Transverse colon (tissue), 4 donors: ENCODE measurements around the gene TTYH2. TPM values are rescaled to one million over a fixed set of nuclear protein-coding genes. Genes with fewer than 3 reads are reported as not detected.

Source experiments
- DNase-seq: peaks from one replicate; pipeline ENCODE4 v3.0.0-alpha.2; 2019
- H3K27ac ChIP-seq, 4 donors: fragments of 200-600 bp; sonication (generic); 2 replicates each; pipeline ENCODE4 v1.5.1; 2016 to 2018; ENCODE audit warnings: inconsistent platforms in 4 of 4
- H3K27me3 ChIP-seq: fragments of 200-600 bp; sonication (generic); 2 replicates; pipeline ENCODE4 v1.5.1; 2017; ENCODE audit warnings: inconsistent platforms
- H3K36me3 ChIP-seq, 4 donors: fragments of 200-600 bp; sonication (generic); 2 replicates each; pipeline ENCODE4 v1.5.1; 2017 to 2019; ENCODE audit warnings: inconsistent platforms in 4 of 4
- H3K4me1 ChIP-seq, 4 donors: fragments of 200-600 bp; sonication (generic); 2 replicates each; pipeline ENCODE4 v1.5.1; 2017 to 2020; ENCODE audit warnings: inconsistent platforms in 4 of 4
- H3K4me3 ChIP-seq, 4 donors: fragments of 200-600 bp; sonication (generic); 1 replicate in 1 of 4; 2 replicates in 3 of 4; pipeline versions ENCODE4 v1.5.1 to v1.6.1; 2017 to 2019; ENCODE audit warnings: inconsistent platforms in 4 of 4
- H3K9me3 ChIP-seq, 2 donors: fragments of 200-600 bp; sonication (generic); 2 replicates each; pipeline ENCODE4 v1.5.1; 2017 to 2019; ENCODE audit warnings: inconsistent platforms in 2 of 2
- EP300 ChIP-seq: sonication (generic); formaldehyde crosslinking; IDR thresholded peaks from one replicate; pipeline ENCODE4 v1.6.1; 2017; ENCODE audit warnings: antibody characterized with exemption, low read depth
- POLR2A ChIP-seq: fragments of 450-650 bp; IDR thresholded peaks from one replicate; pipeline ENCODE4 v1.6.1; 2016; ENCODE audit warnings: antibody characterized with exemption, mild to moderate bottlenecking, moderate library complexity
- POLR2AphosphoS5 ChIP-seq, 3 donors: sonication (generic); formaldehyde crosslinking; IDR thresholded peaks; one replicate each; pipeline ENCODE4 v1.6.1; 2016; ENCODE audit warnings: antibody characterized with exemption in 3 of 3
- WGBS, 2 donors: methylation state at CpG; one replicate each; pipeline ENCODE4 v1.1.5; 2018; ENCODE audit warnings: low coverage in 1 of 2; 5-methylcytosine and 5-hydroxymethylcytosine counted together
- in situ Hi-C, 4 donors: fragments of 200-750 bp; cut with MboI; loops; one replicate each; pipeline versions ENCODE4 v1.15.0 to v1.15.1; 2017; ENCODE audit warnings: low sequenced_read_pairs in 3 of 4, low pct_ligation_motif_present in 1 of 4, low pct_unique_long_range_greater_than_20kb in 1 of 4
- intact Hi-C: fragments of 100-400 bp; cut with DNase I; formaldehyde crosslinking; loops from one replicate; pipeline ENCODE4 v1.15.1; 2023; ENCODE audit warnings: low total_unique reads
- total RNA-seq, 4 donors: library from RNA; depleted of rRNA; stranded (reverse); fragments of >200 nt; gene quantifications; one replicate each; pipeline ENCODE4 v1.1.0, GENCODE V29; 2016
- TF ChIP-seq, protein P1 (sequence below), 5 experiments: fragments of 200-600 bp in 3 of 5; fragments of 450-650 bp in 2 of 5; sonication (generic) in 3 of 5; IDR thresholded peaks; 1 replicate in 2 of 5; 2 replicates in 3 of 5; pipeline ENCODE4 v1.5.1; 2016 to 2017; ENCODE audit warnings: antibody characterized with exemption in 5 of 5, inconsistent platforms in 3 of 5, mild to moderate bottlenecking in 2 of 5, moderate library complexity in 1 of 5

The TTYH2 gene
- total RNA-seq, 4 donors from 2014 or later = 0.37 to 5.2 (median 2.3) TPM

DNA sequence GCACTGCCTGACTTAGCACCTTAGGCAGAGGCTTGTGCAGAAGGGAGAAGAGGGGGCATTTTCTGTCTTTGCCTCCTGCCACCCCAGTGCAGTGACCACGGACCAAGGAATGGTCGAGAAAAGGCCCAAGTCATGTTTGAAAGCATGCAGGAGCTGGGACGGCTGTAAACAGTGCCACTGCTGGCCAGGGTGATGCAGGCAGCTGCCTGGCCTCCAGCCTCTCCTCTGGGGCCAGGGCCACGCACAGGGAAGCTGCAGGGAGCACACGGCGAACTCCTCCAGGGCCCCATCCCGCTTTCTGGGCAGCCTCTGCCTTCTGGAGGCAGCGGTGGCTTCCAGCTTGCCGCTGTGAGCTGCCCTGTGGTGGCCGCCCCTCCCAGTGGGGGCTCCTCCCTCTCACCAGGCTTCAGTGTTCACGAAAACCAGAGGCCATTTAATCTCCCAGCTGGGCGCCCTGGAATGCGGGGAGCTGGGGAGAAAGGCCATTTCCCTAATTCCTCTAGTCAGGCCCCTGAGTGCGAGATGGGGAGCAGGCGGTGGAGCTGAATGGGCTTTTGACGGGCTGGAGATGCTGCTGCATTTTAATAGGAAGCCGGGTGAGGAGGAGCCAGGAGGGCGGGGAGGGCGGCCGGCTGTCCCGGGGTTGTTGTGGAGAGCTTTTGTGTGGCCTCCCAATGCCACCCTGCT lies 31.9 kb downstream of the TTYH2 start:
- no peaks in the 10 kb centered on the region for H3K9me3 ChIP-seq
- TF ChIP-seq, protein P1, sequence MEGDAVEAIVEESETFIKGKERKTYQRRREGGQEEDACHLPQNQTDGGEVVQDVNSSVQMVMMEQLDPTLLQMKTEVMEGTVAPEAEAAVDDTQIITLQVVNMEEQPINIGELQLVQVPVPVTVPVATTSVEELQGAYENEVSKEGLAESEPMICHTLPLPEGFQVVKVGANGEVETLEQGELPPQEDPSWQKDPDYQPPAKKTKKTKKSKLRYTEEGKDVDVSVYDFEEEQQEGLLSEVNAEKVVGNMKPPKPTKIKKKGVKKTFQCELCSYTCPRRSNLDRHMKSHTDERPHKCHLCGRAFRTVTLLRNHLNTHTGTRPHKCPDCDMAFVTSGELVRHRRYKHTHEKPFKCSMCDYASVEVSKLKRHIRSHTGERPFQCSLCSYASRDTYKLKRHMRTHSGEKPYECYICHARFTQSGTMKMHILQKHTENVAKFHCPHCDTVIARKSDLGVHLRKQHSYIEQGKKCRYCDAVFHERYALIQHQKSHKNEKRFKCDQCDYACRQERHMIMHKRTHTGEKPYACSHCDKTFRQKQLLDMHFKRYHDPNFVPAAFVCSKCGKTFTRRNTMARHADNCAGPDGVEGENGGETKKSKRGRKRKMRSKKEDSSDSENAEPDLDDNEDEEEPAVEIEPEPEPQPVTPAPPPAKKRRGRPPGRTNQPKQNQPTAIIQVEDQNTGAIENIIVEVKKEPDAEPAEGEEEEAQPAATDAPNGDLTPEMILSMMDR (IDR thresholded peaks at IDR 0.05) = no peak
- TF ChIP-seq POLR2A = no peak
- TF ChIP-seq EP300 = no peak
- TF ChIP-seq POLR2AphosphoS5 (IDR thresholded peaks at IDR 0.05) = no peak
- H3K27ac ChIP-seq = peak overlapping the region in 1 of 4 donors; percentile 0
- intact Hi-C loops (no loop called here), in situ Hi-C loops (no loop called here)
- no peak for DNase-seq
- no peaks in the 10 kb centered on the region for H3K36me3 ChIP-seq
- no peaks in the 10 kb centered on the region for H3K4me1 ChIP-seq
- H3K4me3 ChIP-seq = no peak overlapping the region
- 71% methylated on average over 21 of the region's 21 CpGs; no CpG with 5 or more reads in 1 of the 2 donors for WGBS, 2 donors
- no peaks in the 10 kb centered on the region for H3K27me3 ChIP-seq

DNA sequence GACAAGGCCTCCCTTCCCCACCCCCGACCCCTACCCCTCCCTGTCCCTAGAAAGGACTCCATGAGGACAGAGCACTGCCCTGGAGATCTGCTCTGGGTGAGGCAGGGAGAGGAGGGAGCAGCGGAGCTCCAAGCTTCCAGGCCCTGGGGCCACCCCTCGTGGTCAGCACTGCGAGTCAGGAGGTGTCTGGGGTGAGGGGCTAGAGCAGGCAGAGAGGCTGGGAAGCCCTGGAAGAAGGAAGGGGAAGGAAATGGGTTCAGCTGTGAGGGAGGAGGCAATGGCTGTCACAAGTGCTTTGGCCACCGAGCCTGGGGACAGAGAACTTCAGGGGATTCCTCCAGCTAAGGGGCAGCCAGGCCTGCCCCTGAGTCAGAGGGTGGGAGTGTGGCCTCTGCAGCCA lies 32.5 kb downstream of the TTYH2 start:
- Histone ChIP-seq H3K27me3 (no peaks in the 10 kb centered on the region), H3K27ac (peak overlapping the region in 1 of 4 donors; percentile 0), H3K36me3 (no peaks in the 10 kb centered on the region), H3K9me3 (no peaks in the 10 kb centered on the region), H3K4me1 (no peaks in the 10 kb centered on the region), H3K4me3 (no peak overlapping the region)
- 20 to 59% methylated on average over 1 to 5 of the region's 5 CpGs for WGBS, 2 donors
- intact Hi-C loops = no loop called here
- in situ Hi-C loops = no loop called here
- DNase-seq = no peak
- no peak for TF ChIP-seq EP300
- TF ChIP-seq POLR2A = no peak
- TF ChIP-seq POLR2AphosphoS5 (IDR thresholded peaks at IDR 0.05) = no peak
- TF ChIP-seq, protein P1 (IDR thresholded peaks at IDR 0.05) = no peak

DNA sequence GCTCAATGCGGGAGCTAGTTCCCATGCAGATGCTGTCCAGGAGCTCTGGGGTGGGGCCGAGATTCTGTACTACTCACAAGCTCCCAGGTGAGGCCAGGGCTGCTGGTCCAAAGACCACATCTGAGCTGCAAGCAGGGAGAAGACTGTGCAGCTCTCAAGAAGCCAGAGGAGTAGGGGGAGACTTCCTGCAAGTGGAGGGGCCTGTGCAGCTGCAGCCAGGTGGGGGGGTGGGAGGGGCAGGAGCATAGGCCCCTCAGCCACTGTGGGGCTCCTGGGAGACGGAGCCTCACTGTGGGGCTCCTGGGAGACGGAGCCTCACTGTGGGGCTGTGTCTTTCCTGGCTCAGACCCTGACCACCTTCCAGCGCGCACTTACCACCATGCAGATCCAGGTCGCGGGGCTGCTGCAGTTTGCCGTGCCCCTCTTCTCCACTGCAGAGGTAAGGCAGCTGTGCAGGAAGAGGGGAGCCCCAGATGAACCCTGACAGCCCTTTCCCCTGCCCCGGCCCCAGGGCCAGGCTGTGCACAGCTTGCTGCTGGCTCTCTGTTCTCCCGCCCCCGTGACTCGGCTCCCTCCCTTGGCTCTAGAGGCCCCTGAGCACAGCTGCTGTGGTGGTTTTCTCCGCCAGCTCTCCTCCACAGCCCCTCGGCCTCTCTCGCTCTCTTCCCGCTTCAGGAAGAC lies 36.4 kb downstream of the TTYH2 start:
- 60 to 64% methylated on average over 1 to 16 of the region's 17 CpGs for WGBS, 2 donors

DNA sequence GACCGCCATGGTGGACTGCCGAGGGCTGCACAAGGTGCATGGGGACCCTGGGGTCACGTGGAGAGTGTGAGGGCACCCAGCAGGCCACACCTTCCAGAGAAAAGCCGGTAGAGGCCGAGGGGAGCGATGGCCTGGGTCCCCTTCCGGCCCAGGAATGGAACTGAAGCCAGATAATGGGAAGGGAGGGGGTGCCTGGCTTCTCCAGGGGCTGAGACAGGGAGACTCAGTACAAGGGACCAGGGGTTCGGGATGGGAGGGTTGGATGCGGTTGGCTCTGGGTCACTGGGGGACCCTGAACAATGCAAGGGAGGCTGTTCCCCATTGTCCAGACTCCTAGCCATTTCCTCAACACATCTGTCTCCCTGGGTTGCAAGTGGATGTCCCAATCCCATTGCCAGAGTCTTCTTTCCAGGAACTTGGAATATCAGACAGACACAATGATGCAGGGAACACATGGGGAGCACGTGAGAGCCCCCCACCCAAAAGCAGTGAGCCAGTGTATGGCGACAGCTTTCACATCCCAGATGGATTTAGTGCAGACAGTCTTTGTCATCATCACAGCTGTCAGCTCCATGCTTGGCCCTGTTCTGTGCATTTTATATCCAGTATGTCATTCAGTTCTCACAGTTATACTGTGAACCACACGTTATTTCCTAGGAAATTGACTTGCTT lies 37.1 kb downstream of the TTYH2 start:
- DNase-seq = no peak
- TF ChIP-seq POLR2A (no peak), EP300 (no peak), POLR2AphosphoS5 (IDR thresholded peaks at IDR 0.05) (no peak)
- TF ChIP-seq, protein P1 (IDR thresholded peaks at IDR 0.05) = no peak
- intact Hi-C loops (no loop called here), in situ Hi-C loops (no loop called here)
- no peaks in the 10 kb centered on the region for H3K9me3 ChIP-seq
- H3K27me3 ChIP-seq = no peaks in the 10 kb centered on the region
- H3K27ac ChIP-seq = no peak overlapping the region
- no peaks in the 10 kb centered on the region for H3K4me1 ChIP-seq
- 69% methylated on average over 12 of the region's 12 CpGs; no CpG with 5 or more reads in 1 of the 2 donors for WGBS, 2 donors
- H3K36me3 ChIP-seq = no peaks in the 10 kb centered on the region
- no peak overlapping the region for H3K4me3 ChIP-seq

More for the DNA sequence above, 36.4 kb downstream of the TTYH2 start:
- intact Hi-C loops = no loop called here
- no peak overlapping the region for H3K27ac ChIP-seq
- in situ Hi-C loops = no loop called here
- H3K27me3 ChIP-seq = no peaks in the 10 kb centered on the region
- H3K36me3 ChIP-seq = no peaks in the 10 kb centered on the region
- H3K4me3 ChIP-seq = no peak overlapping the region
- no peaks in the 10 kb centered on the region for H3K4me1 ChIP-seq
- no peaks in the 10 kb centered on the region for H3K9me3 ChIP-seq
- TF ChIP-seq POLR2AphosphoS5 (IDR thresholded peaks at IDR 0.05) = no peak
- no peak for DNase-seq
